ENCODE data around the gene GRIA2.

GRIA2 gene

DNA sequence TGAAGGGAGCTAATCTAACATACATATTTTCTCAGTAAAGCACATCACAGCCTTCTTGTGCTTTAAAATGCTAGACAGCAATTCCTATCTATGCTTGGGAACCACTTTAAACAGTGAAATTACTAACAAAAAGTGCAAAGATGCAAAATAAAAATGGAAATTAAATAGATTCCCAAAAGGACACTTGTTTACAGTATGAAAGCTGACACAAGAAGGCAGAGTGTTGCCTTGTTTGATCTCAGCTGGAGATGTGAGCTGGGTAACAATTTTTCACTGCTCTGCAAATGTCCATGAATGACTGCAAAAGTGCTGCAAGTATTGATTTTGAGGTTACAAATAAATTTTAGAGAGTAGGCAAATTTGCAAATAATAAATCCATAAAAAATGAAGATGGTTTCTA lies 22.3 kb downstream of the GRIA2 start:
- no peak for TF ChIP-seq TAF1 (IDR thresholded peaks at IDR 0.05; ENCODE audit: borderline replicate concordance, insufficient read depth, low read length)
- TF ChIP-seq POLR2AphosphoS5 (IDR thresholded peaks at IDR 0.05; ENCODE audit: low read depth, low read length): no peak
- TF ChIP-seq, protein P1, sequence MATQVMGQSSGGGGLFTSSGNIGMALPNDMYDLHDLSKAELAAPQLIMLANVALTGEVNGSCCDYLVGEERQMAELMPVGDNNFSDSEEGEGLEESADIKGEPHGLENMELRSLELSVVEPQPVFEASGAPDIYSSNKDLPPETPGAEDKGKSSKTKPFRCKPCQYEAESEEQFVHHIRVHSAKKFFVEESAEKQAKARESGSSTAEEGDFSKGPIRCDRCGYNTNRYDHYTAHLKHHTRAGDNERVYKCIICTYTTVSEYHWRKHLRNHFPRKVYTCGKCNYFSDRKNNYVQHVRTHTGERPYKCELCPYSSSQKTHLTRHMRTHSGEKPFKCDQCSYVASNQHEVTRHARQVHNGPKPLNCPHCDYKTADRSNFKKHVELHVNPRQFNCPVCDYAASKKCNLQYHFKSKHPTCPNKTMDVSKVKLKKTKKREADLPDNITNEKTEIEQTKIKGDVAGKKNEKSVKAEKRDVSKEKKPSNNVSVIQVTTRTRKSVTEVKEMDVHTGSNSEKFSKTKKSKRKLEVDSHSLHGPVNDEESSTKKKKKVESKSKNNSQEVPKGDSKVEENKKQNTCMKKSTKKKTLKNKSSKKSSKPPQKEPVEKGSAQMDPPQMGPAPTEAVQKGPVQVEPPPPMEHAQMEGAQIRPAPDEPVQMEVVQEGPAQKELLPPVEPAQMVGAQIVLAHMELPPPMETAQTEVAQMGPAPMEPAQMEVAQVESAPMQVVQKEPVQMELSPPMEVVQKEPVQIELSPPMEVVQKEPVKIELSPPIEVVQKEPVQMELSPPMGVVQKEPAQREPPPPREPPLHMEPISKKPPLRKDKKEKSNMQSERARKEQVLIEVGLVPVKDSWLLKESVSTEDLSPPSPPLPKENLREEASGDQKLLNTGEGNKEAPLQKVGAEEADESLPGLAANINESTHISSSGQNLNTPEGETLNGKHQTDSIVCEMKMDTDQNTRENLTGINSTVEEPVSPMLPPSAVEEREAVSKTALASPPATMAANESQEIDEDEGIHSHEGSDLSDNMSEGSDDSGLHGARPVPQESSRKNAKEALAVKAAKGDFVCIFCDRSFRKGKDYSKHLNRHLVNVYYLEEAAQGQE (IDR thresholded peaks at IDR 0.05; ENCODE audit: insufficient read depth in 1 of 2, low read depth in 2 of 2, low read length in 2 of 2): no peak
- no peak for TF ChIP-seq FOXP2 (optimal IDR thresholded peaks at IDR 0.05; ENCODE audit: borderline replicate concordance, extremely low read depth, extremely low read length, insufficient read depth)
- TF ChIP-seq SIN3A (IDR thresholded peaks at IDR 0.05; ENCODE audit: borderline replicate concordance, insufficient read depth, low read length): no peak

- TF ChIP-seq POLR2AphosphoS5 (IDR thresholded peaks at IDR 0.05; ENCODE audit: low read depth, low read length): no peak
- TF ChIP-seq, protein P1 (IDR thresholded peaks at IDR 0.05; ENCODE audit: insufficient read depth in 1 of 2, low read depth in 2 of 2, low read length in 2 of 2): no peak
- no peak for TF ChIP-seq SIN3A (IDR thresholded peaks at IDR 0.05; ENCODE audit: borderline replicate concordance, insufficient read depth, low read length)
- TF ChIP-seq TAF1 (IDR thresholded peaks at IDR 0.05; ENCODE audit: borderline replicate concordance, insufficient read depth, low read length): no peak
- TF ChIP-seq FOXP2 (optimal IDR thresholded peaks at IDR 0.05; ENCODE audit: borderline replicate concordance, extremely low read depth, extremely low read length, insufficient read depth): no peak
Observed at GRCh38 chr4:157244348-157244747, 23.8 kb downstream of the GRIA2 start.

DNA sequence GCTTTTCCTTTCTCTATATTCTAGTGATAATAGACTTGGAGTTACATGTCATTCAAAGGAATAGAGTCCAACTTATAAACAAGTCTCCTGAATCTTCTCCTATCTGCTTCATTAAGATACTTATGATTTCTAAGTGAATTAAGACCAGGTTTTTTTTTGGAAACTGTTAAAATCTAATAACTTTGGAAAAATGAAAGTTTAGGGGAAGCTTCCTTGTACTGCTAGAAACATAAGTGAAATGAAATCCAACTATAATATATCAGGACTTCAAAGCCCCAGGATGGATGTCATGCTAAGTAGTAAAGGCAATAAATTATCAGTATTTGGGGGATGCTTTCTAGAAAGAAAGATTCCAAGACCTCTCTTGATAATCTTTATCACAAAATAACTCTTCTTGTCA lies 24.8 kb downstream of the GRIA2 start:
- TF ChIP-seq TAF1 (IDR thresholded peaks at IDR 0.05; ENCODE audit: borderline replicate concordance, insufficient read depth, low read length) (no peak), SIN3A (IDR thresholded peaks at IDR 0.05; ENCODE audit: borderline replicate concordance, insufficient read depth, low read length) (no peak), POLR2AphosphoS5 (IDR thresholded peaks at IDR 0.05; ENCODE audit: low read depth, low read length) (no peak), FOXP2 (optimal IDR thresholded peaks at IDR 0.05; ENCODE audit: borderline replicate concordance, extremely low read depth, extremely low read length, insufficient read depth) (no peak)
- TF ChIP-seq, protein P1 (IDR thresholded peaks at IDR 0.05; ENCODE audit: insufficient read depth in 1 of 2, low read depth in 2 of 2, low read length in 2 of 2): no peak

DNA sequence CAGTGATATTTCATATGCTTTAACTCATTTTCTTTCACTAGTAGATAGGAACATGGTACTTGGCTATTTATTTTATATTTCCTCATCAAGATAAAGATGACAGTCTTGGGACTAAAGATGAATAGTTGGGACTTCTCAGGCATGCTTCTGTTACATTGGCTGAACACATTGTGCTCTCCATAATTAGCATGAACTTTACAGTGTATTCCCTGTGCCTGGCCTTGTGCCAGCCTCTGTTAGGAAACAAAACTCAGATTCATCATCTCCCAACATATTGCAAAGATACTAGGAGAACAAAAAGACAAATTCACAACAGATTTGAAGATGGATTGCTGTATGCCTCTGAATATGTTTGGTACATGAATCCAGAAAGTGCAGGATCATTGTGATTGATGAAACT lies 26.4 kb downstream of the GRIA2 start:
- no peak for TF ChIP-seq SIN3A (IDR thresholded peaks at IDR 0.05; ENCODE audit: borderline replicate concordance, insufficient read depth, low read length)
- no peak for TF ChIP-seq TAF1 (IDR thresholded peaks at IDR 0.05; ENCODE audit: borderline replicate concordance, insufficient read depth, low read length)
- TF ChIP-seq, protein P1 (IDR thresholded peaks at IDR 0.05; ENCODE audit: insufficient read depth in 1 of 2, low read depth in 2 of 2, low read length in 2 of 2): no peak
- TF ChIP-seq POLR2AphosphoS5 (IDR thresholded peaks at IDR 0.05; ENCODE audit: low read depth, low read length): no peak
- no peak for TF ChIP-seq FOXP2 (optimal IDR thresholded peaks at IDR 0.05; ENCODE audit: borderline replicate concordance, extremely low read depth, extremely low read length, insufficient read depth)

- no peak for TF ChIP-seq TAF1 (IDR thresholded peaks at IDR 0.05; ENCODE audit: borderline replicate concordance, insufficient read depth, low read length)
- no peak for TF ChIP-seq SIN3A (IDR thresholded peaks at IDR 0.05; ENCODE audit: borderline replicate concordance, insufficient read depth, low read length)
Observed at GRCh38 chr4:157265281-157265680, 44.8 kb downstream of the GRIA2 start.

Measured in PFSK-1 (cell line).